HepG2 (cell line): ENCODE results near the gene ZBTB1. TPM values are rescaled to one million over a fixed set of nuclear protein-coding genes. Genes with fewer than 3 reads are reported as not detected.

Source experiments
- BRCA1 ChIP-seq: sonication (generic); formaldehyde crosslinking; IDR thresholded peaks from 2 replicates; pipeline ENCODE4 v1.4.0; 2020; ENCODE audit warnings: missing genetic modification reagents
- CCAR2 ChIP-seq: fragments of 200-400 bp; formaldehyde crosslinking; optimal IDR thresholded peaks from 2 replicates; pipeline ENCODE3; 2018; ENCODE audit warnings: low read depth, mild to moderate bottlenecking, low read length, moderate library complexity
- FOXK2 ChIP-seq: fragments of 450-650 bp; IDR thresholded peaks from 2 replicates; pipeline ENCODE4 v1.6.1; 2016
- FOXP1 ChIP-seq, 2 experiments: fragments of 450-650 bp in 1 of 2; IDR thresholded peaks; 2 replicates each; pipeline ENCODE4 v1.6.1; 2017 to 2018; ENCODE audit warnings: antibody characterized with exemption in 1 of 2
- KLF12 ChIP-seq: sonication (generic); formaldehyde crosslinking; IDR thresholded peaks from 2 replicates; pipeline ENCODE4 v1.4.0; 2020; ENCODE audit warnings: missing genetic modification reagents, borderline replicate concordance
- NONO ChIP-seq, 2 experiments: fragments of 450-650 bp in 1 of 2; sonication (generic) in 1 of 2; formaldehyde crosslinking in 1 of 2; IDR thresholded peaks in 1 of 2; conservative IDR thresholded peaks in 1 of 2; 2 replicates each; pipeline versions ENCODE4 v1.6.1 to v1.8.0; 2017 to 2022; ENCODE audit warnings: mild to moderate bottlenecking in 1 of 2, missing genetic modification reagents in 1 of 2, moderate library complexity in 1 of 2
- NR1H2 ChIP-seq: sonication (generic); formaldehyde crosslinking; IDR thresholded peaks from 2 replicates; pipeline ENCODE4 v1.8.1; 2022; ENCODE audit warnings: low read depth, missing genetic modification reagents, borderline replicate concordance
- XRCC5 ChIP-seq: fragments of 200-400 bp; formaldehyde crosslinking; optimal IDR thresholded peaks from 2 replicates; pipeline ENCODE3; 2017; ENCODE audit warnings: mild to moderate bottlenecking, low read length
- ZBTB38 ChIP-seq: sonication (generic); formaldehyde crosslinking; IDR thresholded peaks from 2 replicates; pipeline ENCODE4 v1.5.1; 2020; ENCODE audit warnings: mild to moderate bottlenecking, missing genetic modification reagents
- ZNF253 ChIP-seq: sonication (generic); formaldehyde crosslinking; IDR thresholded peaks from 2 replicates; pipeline ENCODE4 v1.8.0; 2022; ENCODE audit warnings: mild to moderate bottlenecking, missing genetic modification reagents, borderline replicate concordance
- ZNF34 ChIP-seq: sonication (generic); formaldehyde crosslinking; IDR thresholded peaks from 2 replicates; pipeline ENCODE4 v1.4.0; 2020; ENCODE audit warnings: mild to moderate bottlenecking, missing genetic modification reagents, borderline replicate concordance
- ZNF569 ChIP-seq: sonication (generic); formaldehyde crosslinking; IDR thresholded peaks from 2 replicates; pipeline ENCODE4 v1.5.0; 2020; ENCODE audit warnings: mild to moderate bottlenecking, missing genetic modification reagents, moderate library complexity, borderline replicate concordance
- ZNF761 ChIP-seq: sonication (generic); formaldehyde crosslinking; conservative IDR thresholded peaks from 2 replicates; pipeline ENCODE4 v1.4.0; 2020; ENCODE audit warnings: mild to moderate bottlenecking, missing genetic modification reagents
- polyA plus RNA-seq, 8 experiments: library from polyadenylated mRNA; depleted of rRNA in 3 of 8; stranded (reverse) in 7 of 8; unstranded in 1 of 8; fragments of >200 nt; fragmentation: Illumina TruSeq in 4 of 8; extraction: Trizol in 4 of 8; gene quantifications; 2 replicates each; pipeline versions ENCODE4 v1.2.1 to v1.2.3, GENCODE V29; 2011 to 2016; ENCODE audit warnings: low read depth in 4 of 8, missing spikeins in 1 of 8, mixed read lengths in 1 of 8; ENCODE audit not compliant: insufficient read depth in 1 of 8
- total RNA-seq, 5 experiments: library from RNA; depleted of rRNA; stranded (reverse); fragments of >200 nt; fragmentation: Illumina TruSeq; extraction: Trizol; gene quantifications; 2 replicates each; pipeline ENCODE4 v1.2.3, GENCODE V29; 2016; ENCODE audit warnings: low read depth in 1 of 5
- TF ChIP-seq, protein P1 (sequence below): sonication (generic); formaldehyde crosslinking; IDR thresholded peaks from 2 replicates; pipeline ENCODE4 v1.8.0; 2022; ENCODE audit warnings: mild to moderate bottlenecking, missing genetic modification reagents
- TF ChIP-seq, protein P2 (sequence below): sonication (generic); formaldehyde crosslinking; IDR thresholded peaks from 2 replicates; pipeline ENCODE4 v1.8.1; 2023; ENCODE audit warnings: mild to moderate bottlenecking, missing genetic modification reagents
- TF ChIP-seq, protein P3 (sequence below): sonication (generic); formaldehyde crosslinking; IDR thresholded peaks from 2 replicates; pipeline ENCODE4 v1.8.1; 2023; ENCODE audit warnings: mild to moderate bottlenecking, moderate library complexity, missing genetic modification reagents
- TF ChIP-seq, protein P4 (sequence below): sonication (generic); formaldehyde crosslinking; IDR thresholded peaks from 2 replicates; pipeline ENCODE4 v1.8.0; 2022; ENCODE audit warnings: mild to moderate bottlenecking, missing genetic modification reagents, moderate library complexity
- TF ChIP-seq, protein P5 (sequence below): sonication (generic); formaldehyde crosslinking; conservative IDR thresholded peaks from 2 replicates; pipeline ENCODE4 v1.8.0; 2022; ENCODE audit warnings: missing genetic modification reagents

The ZBTB1 gene
- total and polyA plus RNA-seq, 2 of the 13 experiments (the other 11 are each of a cell fraction or from before 2014, with no cell fraction given), result 18.8 to 22.6 TPM

DNA sequence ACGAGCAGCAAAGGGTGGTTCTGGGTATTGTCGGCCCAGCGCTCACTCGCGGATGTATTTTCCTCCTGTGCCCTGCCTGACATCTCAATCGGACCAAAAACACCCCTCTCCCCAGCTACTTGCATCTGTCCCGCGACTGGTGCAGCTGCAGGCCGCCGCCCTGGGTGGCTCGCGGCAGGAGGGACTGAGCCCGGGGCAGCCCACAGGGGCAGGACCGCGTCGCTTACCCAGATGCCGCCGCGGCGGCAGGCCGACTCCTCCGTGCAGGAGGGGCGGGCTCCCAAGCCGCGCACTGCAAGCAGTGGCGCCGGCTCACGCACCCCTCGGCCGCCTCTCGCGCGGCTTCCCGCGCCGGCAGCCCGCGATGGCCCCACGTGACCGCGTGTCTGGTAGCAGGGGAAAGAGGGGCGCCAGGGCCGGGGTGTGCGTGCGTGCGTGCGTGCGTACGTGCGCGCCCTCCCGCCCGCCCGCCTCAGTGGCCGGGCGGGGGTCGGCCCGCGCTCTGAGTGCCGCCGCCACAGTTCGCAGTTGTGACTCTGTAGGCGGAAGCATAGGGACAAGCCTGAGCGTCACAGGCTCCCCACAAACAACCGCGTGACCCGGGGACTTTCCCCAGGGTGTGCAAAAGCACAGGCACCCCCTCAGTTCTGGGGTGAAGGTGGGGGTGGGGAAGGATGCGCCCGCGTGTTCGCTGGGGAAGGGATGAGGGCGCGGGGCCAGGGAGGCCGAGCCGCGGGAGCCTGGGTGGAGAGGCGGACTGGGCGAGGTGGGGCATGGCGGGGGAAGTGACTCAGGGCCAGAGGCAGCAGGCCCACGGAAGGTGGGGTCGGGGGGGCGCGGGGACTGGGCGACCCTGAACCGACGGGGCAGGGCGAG lies 898 bp upstream of the ZBTB1 start, which contains the start of gene ZBTB25 (continued):
- TF ChIP-seq, protein P1, sequence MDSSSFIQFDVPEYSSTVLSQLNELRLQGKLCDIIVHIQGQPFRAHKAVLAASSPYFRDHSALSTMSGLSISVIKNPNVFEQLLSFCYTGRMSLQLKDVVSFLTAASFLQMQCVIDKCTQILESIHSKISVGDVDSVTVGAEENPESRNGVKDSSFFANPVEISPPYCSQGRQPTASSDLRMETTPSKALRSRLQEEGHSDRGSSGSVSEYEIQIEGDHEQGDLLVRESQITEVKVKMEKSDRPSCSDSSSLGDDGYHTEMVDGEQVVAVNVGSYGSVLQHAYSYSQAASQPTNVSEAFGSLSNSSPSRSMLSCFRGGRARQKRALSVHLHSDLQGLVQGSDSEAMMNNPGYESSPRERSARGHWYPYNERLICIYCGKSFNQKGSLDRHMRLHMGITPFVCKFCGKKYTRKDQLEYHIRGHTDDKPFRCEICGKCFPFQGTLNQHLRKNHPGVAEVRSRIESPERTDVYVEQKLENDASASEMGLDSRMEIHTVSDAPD (CRISPR knock-in tag), result 0 out of 2 replicates have a peak, but pooled peaks have one; percentile 4
- TF ChIP-seq XRCC5, result peak; percentile 14
- TF ChIP-seq ZNF569 (CRISPR knock-in tag), result no peak
- peak; percentile 8 for TF ChIP-seq ZBTB38 (CRISPR knock-in tag)
- TF ChIP-seq, protein P2, sequence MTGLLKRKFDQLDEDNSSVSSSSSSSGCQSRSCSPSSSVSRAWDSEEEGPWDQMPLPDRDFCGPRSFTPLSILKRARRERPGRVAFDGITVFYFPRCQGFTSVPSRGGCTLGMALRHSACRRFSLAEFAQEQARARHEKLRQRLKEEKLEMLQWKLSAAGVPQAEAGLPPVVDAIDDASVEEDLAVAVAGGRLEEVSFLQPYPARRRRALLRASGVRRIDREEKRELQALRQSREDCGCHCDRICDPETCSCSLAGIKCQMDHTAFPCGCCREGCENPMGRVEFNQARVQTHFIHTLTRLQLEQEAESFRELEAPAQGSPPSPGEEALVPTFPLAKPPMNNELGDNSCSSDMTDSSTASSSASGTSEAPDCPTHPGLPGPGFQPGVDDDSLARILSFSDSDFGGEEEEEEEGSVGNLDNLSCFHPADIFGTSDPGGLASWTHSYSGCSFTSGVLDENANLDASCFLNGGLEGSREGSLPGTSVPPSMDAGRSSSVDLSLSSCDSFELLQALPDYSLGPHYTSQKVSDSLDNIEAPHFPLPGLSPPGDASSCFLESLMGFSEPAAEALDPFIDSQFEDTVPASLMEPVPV, result 0 out of 2 replicates have a peak, but pooled peaks have one; percentile 28
- TF ChIP-seq, protein P3, sequence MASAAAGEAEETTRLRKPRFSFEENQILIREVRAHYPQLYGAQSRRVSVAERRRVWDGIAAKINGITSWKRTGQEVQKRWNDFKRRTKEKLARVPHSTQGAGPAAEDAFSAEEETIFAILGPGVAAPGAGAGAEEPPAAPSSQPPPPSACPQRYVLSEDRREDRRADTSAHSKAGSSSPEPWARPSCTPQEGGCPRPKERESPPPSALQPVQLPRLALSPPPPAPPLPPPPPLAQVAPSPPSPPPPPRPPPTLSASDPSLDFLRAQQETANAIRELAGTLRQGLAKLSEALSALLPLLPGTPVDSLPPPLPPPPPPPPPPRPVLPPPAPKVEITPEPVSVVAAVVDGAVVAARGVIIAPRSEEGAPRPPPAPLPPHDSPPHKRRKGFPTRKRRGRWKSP (CRISPR knock-in tag), result 0 out of 2 replicates have a peak, but pooled peaks have one; percentile 34
- TF ChIP-seq, protein P4, sequence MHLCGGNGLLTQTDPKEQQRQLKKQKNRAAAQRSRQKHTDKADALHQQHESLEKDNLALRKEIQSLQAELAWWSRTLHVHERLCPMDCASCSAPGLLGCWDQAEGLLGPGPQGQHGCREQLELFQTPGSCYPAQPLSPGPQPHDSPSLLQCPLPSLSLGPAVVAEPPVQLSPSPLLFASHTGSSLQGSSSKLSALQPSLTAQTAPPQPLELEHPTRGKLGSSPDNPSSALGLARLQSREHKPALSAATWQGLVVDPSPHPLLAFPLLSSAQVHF, result peak; percentile 73; the same call in 1 of the 2 replicates
- TF ChIP-seq ZNF34 (CRISPR knock-in tag), result 0 out of 2 replicates have a peak, but pooled peaks have one; percentile 22
- no peak for TF ChIP-seq FOXP1 (IDR thresholded peaks at IDR 0.05)
- TF ChIP-seq FOXP1 (CRISPR knock-in tag; IDR thresholded peaks at IDR 0.05), result 0 out of 2 replicates have a peak, but pooled peaks have one; percentile 11
- TF ChIP-seq FOXK2, result no peak
- TF ChIP-seq CCAR2, result no peak
- TF ChIP-seq, protein P5, sequence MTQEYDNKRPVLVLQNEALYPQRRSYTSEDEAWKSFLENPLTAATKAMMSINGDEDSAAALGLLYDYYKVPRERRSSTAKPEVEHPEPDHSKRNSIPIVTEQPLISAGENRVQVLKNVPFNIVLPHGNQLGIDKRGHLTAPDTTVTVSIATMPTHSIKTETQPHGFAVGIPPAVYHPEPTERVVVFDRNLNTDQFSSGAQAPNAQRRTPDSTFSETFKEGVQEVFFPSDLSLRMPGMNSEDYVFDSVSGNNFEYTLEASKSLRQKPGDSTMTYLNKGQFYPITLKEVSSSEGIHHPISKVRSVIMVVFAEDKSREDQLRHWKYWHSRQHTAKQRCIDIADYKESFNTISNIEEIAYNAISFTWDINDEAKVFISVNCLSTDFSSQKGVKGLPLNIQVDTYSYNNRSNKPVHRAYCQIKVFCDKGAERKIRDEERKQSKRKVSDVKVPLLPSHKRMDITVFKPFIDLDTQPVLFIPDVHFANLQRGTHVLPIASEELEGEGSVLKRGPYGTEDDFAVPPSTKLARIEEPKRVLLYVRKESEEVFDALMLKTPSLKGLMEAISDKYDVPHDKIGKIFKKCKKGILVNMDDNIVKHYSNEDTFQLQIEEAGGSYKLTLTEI, result no peak
- TF ChIP-seq BRCA1 (CRISPR knock-in tag), result peak; percentile 21; the same call in 1 of the 2 replicates
- peak; percentile 90 for TF ChIP-seq ZNF253 (CRISPR knock-in tag)
- peak; percentile 73; the same call in 1 of the 2 replicates for TF ChIP-seq KLF12 (CRISPR knock-in tag)
- peak; percentile 6 for TF ChIP-seq ZNF761 (CRISPR knock-in tag)
- TF ChIP-seq NONO (IDR thresholded peaks at IDR 0.05), result no peak
- peak; percentile 37; the same call in 1 of the 2 replicates for TF ChIP-seq NONO (CRISPR knock-in tag; conservative IDR thresholded peaks at IDR 0.05)
- TF ChIP-seq NR1H2 (CRISPR knock-in tag), result peak; percentile 88; the same call in 1 of the 2 replicates
